ENCODE measurements around the gene RGS6.

The RGS6 gene

GRCh38 chr14:72599579-72600470, 667.6 kb downstream of the RGS6 start:
- no peak for DNase-seq

- DNase-seq = no peak
Measured at GRCh38 chr14:72600551-72601330, 668.5 kb downstream of the RGS6 start.

GRCh38 chr14:72603639-72604038, 671.4 kb downstream of the RGS6 start:
- DNase-seq = no peak

GRCh38 chr14:72604133-72604532, 671.9 kb downstream of the RGS6 start:
- DNase-seq = no peak

- no peak for DNase-seq
Measured at GRCh38 chr14:72605096-72605920, 673.1 kb downstream of the RGS6 start.

- DNase-seq = no peak
Measured at GRCh38 chr14:72605921-72606220, 673.6 kb downstream of the RGS6 start.

- DNase-seq = no peak
Measured at GRCh38 chr14:72606879-72607278, 674.6 kb downstream of the RGS6 start.

GRCh38 chr14:72607386-72608130, 675.3 kb downstream of the RGS6 start:
- DNase-seq = no peak

GRCh38 chr14:72608391-72609204, 676.4 kb downstream of the RGS6 start:
- DNase-seq = no peak

GRCh38 chr14:72609205-72609916, 677.1 kb downstream of the RGS6 start:
- no peak for DNase-seq

- no peak for DNase-seq
Measured at GRCh38 chr14:72610096-72610830, 678.0 kb downstream of the RGS6 start.

GRCh38 chr14:72610831-72611200, 678.6 kb downstream of the RGS6 start:
- no peak for DNase-seq

GRCh38 chr14:72611506-72611905, 679.3 kb downstream of the RGS6 start:
- DNase-seq = no peak

- DNase-seq = no peak
Measured at GRCh38 chr14:72612041-72612440, 679.8 kb downstream of the RGS6 start.

- no peak for DNase-seq
Measured at GRCh38 chr14:72613231-72613974, 681.2 kb downstream of the RGS6 start.

GRCh38 chr14:72613975-72614319, 681.7 kb downstream of the RGS6 start:
- DNase-seq = no peak

- no peak for DNase-seq
Measured at GRCh38 chr14:72614365-72614764, 682.1 kb downstream of the RGS6 start.

GRCh38 chr14:72614891-72615415, 682.7 kb downstream of the RGS6 start:
- no peak for DNase-seq

- no peak for DNase-seq
Measured at GRCh38 chr14:72615451-72616121, 683.4 kb downstream of the RGS6 start.

Data from NCI-H1436 (cell line).